H4 (cell line): ENCODE results near the gene IL5RA. TPM values are rescaled to one million over a fixed set of nuclear protein-coding genes. Genes with fewer than 3 reads are reported as not detected.

Experiments used
- DNase-seq: peaks from one replicate; pipeline ENCODE4 v3.0.0-alpha.2; 2015; ENCODE audit warnings: low spot score
- total RNA-seq: library from RNA; depleted of rRNA; stranded (reverse); fragments of >200 nt; shearing (Covaris generic); gene quantifications from 2 replicates; pipeline ENCODE4 v1.2.3, GENCODE V29; 2014

Gene IL5RA
- total RNA-seq, 1 experiment from 2014 or later, result 0.10 TPM

DNA sequence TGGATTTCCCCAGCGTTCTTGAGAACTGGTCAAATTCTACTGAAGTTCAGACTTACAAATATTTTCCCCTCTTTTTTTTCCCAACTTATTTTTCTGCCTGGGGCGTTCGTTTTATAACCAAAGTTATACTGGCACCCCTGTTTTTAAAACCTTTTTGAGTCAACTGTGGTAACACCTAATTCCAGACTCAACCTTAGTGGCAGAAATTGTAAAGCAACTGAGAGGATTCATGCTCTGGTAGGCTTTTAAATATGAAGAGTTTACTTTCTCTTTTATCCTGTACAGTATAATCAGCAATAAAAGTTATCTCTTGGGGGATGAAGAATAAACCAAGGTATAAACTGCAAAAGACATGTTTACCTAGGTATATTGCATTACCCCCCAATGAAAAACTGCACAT lies 2.3 kb downstream of the IL5RA start:
- DNase-seq, result no peak

DNA sequence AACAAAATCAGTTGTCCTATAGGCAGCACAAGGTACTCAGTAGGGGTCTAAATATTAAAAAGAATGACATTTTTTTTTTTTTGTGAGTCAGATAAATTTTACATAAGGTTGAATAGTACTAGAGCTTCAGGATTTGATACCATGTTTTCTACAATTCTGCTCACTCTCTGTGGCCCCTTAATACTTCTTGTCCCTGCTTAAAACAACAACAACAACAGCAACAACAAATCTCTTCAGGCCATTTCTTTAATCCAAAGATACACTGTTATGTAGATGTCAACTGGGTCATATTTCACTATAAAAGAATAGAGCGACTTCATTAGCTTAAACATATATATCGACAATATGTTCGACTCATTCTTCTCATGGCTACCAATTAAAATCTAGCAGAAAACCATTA lies 3.0 kb downstream of the IL5RA start:
- no peak for DNase-seq

DNA sequence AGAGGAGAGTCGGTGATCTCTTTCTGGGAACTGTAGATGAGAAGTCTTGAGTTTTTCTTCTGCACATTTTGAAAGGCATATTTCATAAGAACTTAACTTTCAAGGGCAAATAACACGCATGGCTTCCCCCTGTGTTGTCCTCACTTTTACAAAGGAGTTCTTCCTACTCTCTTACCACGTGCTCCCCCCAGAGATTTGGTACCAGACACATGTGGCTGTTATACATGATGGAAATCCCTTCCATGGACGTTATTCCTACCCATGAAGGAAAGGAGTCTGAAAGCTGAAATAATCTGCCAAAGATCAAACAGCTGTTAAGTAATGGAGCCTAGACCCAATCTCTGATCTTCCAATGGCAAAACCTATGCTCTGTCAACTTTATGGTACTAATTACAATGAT lies 4.4 kb downstream of the IL5RA start:
- no peak for DNase-seq

DNA sequence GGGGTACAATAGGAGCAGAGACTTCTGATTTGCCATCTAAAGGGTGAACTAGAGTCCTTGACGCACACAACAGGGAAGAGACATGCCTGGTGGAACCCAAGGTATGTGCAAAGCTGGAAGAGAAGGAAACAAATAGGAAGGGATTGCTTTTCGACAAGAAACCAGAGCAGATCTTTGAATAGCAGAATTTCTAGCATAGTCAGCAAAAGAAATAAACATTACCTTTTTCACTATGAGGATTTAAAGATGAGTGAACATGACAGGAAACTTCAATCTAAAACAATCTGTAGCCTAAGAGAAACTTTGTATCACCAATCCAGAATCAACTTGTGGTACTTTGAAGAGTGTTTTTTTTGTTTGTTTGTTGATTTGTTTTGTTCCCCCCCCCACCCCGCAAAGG lies 4.9 kb downstream of the IL5RA start:
- DNase-seq, result no peak

DNA sequence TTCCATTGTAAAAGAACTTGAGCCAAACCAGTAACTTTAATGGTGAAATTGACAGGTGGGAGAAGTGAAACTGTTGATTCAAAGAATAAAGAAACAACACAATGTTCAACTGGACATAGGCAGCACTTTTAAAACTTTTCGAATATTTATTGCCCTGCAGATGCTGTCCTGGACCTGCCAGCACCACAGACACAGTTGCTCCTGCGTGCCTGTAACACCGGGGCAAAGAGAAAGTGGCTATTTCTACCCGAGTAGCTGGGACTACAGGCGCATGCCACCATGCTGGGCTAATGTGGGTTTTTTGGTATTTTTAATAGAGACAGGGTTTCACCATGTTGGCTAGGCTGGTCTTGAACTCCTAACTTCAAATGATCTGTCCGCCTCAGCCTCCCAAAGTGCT lies 7.4 kb downstream of the IL5RA start:
- no peak for DNase-seq

DNA sequence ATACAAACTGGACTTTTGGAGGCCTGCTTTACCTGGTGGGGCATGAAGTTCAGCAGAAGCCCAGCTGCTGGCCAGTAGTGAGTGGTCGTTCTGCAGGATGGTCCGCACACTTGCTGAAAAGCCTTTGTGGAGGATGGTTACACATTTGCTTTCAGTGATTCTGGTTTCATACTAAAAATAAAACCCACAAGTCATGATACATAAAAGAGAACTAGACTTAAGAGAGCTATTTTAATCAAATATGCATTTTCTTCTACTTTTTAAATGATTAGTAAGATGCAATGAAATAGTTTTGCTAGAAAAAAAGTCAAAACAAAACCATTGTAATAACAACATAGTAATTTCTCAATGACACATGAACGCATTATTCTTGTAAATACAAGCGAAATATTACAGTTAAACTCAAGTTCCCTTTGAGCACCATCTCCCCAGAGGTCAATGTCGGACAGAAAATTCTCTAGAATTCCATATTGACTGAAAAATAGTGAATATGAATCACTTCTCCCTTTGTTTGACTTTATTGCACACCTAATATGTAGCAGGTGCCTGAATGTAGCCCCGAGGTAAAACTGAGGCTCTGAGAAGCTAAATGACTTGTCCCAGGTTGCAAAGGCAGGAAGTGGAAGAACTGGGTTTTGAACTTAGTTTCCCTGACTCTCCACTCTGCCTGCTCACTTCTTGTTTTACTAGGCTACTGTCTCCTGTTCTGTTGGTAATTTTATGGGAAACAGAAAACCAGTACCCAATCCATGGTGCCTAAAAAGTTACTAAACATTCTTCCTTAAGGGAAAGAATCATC lies 8.3 kb downstream of the IL5RA start:
- DNase-seq, result no peak

DNA sequence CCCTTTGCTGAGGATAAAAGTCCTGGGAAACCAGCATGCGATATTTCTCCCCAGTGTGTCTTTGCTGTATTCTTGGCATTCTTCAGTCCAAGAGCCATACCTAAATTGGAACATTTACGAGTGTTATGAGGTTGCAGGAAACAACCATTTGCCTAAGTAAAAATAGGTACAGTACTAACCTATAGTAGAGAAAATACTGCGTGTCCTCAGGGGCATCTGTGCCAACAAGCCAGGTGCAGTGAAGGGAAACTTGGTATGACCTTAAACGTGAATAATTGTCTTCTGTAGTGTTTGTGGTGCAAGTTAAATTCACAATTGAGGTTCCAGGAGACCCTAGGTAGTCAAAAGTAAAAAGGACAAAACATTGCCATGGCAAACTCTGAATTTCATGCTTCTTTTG lies 12.2 kb downstream of the IL5RA start:
- DNase-seq, result no peak

DNA sequence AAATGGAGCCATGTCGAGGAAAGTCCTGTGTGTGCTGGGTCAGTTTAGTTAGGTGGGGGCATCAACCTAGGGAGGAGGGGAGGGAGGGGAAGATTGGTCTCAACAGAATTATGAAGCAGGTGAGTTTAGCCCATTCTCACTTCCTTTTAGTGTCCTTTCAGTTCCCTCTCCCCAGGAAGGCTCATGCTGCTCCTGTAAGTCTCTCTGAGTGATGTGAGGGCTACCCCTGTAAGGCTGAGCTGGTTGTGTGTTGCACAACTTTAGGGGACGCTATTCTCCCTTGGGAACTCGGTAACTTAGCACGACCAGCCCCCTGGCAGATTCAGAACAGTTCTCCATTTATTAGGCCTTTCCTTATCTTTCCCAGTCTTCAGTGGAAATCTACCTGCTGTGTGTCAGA lies 21.2 kb downstream of the IL5RA start:
- DNase-seq, result no peak

DNA sequence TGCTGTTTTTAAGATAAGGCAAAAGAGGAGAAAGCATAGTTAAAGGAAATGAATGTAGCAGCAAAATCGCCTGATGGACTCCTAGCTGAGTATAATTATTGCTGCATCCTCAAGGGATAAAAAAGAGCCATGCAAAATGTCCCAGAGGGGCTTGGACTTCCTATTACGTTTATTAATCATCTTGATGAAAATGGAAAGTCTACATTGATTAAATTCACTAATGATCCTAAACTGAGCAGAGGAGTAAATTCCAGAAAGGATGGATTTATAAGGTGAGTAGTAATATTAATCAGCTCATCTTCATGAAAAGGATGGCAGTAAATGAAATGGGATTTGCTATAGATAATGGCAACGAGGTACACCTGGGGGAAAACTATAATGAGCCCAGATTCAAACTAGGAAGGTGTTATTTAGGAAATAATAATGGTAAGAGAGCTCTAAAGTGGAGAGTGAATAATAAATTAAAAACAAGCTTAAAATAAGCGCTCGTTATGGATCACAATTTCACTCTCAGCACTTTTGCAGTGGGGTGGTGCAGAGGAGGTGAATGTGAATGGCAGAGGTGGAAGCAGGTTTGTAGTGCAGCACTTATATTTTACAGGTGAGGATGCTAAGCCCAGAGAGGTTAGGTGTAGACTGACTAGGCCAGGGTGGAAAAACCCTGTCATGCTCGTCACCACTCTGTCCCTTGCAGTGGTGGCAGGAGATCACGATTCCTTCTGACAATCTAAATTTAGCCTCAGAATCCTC lies 22.3 kb downstream of the IL5RA start:
- DNase-seq, result no peak

DNA sequence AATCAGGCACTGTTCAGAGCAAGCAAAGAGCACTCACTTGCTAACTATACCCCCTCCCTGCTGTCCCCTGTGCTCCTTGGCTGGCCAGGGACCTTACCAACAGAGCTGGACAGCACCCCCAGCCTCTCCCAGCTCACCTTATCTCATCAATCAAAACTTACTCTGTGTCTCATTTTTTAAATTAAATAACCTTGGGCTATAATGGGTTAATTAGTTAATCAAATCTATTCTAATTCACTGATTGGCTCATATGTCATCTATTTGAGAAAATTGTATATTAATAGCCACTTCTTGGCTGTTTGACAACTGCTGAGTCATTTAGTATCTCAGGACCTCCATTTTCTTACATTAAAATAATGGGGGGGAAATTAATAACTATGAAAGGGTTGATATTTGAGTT lies 22.9 kb downstream of the IL5RA start:
- DNase-seq, result no peak

DNA sequence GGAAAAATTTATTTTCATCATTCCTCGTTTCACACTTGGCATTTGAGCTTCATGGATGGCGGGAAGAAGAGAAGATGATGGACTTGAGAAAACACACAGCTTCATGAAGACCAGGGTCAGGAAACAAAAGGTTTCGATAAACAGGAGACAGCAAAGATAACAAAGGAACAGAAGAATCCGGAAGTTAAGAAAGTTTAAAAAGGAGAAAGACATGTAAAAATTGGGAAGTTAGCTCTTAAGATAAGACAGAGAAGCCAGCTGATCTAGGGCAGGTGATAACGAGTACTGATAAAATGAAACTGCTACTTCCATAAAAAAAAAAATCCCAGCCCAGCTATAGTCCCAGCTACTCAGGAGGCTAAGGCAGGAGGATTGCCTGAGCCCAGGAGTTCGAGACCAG lies 23.9 kb downstream of the IL5RA start:
- no peak for DNase-seq

DNA sequence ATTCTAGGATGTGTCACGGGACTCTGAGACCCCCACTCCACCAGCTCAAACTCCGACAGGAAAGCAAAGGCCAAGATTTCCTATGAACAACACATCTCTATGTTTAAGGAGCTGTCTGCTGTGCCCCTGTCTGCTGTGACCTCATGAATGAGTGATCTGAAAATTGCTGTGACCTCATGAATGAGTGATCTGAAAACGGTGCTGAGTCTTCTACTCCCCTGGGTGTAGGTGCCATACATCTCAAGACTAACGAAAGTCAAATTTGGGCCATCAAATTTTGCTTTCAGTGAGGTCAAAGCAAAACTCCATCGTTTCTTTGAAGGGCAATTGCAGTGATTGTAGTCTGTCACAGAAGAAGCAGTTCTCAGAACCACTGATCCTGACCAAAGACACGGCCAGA lies 24.4 kb downstream of the IL5RA start:
- no peak for DNase-seq

DNA sequence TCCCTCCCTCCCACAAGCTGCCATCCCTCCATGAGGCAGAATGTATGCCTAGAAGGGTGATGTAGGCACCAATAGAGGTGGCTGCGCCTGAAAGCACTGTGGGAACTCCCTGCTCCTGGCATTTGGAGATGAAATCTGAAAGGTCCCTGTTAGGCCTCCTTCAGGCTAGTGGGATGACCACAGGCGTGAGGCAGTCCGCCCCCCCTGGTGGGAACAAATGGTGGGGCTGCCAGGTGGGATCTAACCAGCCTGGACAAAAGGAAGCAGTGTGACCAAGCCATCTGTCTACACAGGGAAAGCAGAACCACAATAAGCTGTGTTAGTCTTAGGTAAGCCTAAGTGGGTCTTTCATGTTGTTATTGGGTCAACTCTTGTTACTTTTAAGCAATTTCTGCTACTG lies 25.3 kb downstream of the IL5RA start:
- DNase-seq, result no peak

DNA sequence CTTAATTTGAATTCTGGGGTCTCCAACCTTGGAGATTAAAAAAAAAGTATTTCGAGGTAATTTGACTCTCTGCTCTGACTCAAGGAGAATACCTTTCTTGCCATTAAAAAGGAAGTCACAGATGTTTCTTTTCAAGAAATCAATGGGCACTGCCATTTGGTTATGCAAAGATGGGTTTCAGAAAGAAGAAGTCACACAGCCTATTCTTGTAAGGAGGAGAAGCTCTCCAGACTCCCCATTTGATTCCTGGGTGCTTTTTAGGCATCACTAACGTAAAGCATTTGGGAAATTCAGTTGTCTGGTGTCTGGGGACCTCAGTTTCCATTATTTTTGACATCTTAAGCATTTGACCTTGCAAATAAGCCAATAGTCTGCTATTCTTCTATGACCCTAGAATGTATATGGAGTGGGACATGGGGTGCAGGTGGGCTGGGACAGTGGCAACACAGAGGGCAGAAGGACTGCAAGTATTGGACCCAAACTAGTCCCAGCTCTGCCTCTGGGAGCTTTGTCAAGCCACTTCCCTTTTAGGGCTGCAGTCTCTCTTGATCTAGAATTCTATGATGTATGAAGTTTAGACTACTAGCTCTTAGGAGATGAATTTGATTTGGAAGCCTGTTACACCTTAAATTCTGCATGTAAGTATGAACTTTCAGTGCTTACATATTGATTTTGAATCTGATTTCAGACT lies 27.8 kb downstream of the IL5RA start:
- DNase-seq, result no peak

DNA sequence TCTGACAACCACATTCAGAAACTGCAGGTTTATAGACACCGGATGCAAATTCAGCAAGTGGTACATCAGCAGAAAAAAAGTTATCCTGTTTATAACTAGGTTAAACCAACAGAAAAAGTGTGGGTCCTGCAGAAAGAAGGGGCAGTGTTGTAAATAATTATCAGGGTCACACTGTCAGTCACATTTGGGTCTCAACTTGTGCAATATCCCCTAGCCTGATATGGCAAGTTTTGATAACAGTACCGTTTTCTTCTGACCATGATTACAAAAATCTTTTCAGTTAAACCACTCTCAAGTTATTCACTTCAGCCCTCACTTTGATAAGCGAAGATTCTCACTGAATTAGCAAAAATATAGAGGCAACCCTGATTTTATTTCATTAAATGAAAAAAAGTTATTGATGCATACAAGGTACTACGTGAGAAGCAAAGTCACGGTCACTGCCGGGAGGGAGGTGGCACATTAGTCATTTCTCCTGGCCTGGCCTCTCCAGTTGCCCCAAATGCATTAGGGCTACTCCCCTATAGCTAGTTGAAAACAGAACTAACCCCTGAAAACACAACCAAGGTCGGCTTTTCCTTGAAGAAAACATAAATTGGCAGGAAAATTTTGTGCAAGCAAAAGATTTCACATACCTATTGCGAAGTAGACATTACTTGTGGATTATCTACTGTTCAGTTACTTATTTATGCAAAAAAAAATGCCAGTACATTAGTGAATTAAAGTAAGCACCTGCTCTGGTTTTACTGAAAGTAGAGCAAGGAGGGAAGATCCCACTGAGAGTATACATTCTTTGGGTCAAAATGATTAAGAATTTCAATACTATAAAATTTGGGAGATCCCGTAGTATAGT lies 28.6 kb downstream of the IL5RA start:
- DNase-seq, result no peak

DNA sequence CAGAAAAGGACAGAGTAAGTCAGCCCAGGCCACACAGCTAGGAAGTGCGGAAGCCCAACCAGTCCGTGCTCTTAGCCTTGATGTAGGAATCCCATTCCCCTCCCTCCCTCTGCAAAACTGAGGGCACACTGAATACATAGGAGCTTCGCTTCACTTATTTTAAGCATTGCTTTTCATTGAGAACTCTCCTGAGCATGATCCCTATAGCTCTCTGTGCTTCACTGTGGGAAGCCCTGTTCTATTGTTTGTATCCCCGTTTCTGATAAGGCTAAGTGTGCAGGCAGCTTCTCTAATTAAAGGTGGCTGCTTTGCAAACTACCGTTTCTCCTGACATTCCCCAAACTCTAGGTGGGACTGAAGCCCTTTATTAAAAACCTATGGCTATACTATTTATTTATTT lies 29.9 kb downstream of the IL5RA start:
- no peak for DNase-seq

DNA sequence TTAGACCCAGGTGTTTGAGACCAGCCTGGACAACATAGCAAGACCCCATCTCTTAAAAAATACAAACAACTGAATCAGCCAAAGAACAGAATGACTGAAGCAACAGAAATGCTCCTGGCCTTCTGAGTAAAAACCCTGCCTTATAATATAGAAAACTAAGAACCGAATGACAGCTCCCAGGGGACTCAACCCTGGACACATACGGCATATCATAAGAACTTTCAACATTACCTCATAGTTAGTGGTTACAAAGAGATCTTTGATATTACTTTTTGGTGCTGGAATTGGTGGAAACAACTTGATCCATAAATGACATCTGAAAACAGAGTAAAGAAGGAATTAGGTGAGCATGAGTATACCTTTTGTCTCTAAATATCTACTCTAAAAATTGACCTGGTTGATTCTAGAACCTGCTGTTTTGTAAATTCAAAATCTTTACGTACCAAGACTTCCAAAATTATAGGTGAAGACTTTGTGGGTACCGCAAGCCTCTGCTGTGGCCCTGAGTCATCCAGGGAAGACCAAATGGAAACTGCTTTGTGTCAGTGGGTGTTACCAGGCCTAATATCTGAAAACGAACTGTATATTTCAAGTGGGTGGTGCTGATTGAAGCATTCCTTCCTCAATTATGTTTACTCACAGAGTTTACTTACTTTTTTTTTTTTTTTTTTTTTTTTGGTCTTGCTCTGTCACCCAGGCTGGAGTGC lies 35.5 kb downstream of the IL5RA start:
- DNase-seq, result no peak

DNA sequence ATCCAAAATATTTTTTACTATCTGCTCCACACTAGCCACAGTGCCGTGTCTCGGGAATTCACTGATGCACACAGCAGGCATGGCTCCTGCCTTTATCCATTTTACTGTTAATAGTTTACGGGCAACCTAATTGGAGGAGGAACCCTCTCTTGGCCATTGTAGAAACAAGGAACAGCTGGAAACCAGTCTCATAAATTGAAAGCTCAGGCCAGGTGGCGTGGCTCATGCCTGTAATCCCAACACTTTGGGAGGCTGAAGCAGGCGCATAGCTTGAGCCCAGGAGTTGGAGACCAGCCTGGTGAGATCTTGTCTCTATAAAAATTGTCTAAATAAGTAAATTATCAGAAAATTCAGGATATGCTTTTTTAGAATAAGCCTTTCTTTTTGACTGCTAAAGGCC lies 39.0 kb downstream of the IL5RA start:
- DNase-seq, result no peak

DNA sequence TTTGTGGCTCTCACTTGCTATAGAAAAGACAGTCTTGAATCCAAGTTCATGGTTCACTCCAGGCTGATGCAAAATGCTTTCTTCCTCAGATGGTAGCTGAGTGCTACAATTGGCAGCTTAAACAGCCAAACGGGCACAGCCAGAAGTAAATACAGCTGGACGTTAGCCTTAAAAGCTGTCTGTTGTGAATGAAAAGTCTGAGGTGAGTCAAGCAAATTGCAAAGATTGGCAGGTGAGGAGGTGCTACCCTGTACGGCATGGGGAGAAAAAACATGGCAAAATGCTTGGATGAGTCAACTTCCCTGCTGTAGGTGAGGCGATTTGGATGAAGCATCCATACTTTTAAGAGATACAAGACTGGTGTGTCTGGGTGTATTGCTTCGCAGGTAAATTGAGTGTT lies 40.5 kb downstream of the IL5RA start:
- DNase-seq, result no peak

DNA sequence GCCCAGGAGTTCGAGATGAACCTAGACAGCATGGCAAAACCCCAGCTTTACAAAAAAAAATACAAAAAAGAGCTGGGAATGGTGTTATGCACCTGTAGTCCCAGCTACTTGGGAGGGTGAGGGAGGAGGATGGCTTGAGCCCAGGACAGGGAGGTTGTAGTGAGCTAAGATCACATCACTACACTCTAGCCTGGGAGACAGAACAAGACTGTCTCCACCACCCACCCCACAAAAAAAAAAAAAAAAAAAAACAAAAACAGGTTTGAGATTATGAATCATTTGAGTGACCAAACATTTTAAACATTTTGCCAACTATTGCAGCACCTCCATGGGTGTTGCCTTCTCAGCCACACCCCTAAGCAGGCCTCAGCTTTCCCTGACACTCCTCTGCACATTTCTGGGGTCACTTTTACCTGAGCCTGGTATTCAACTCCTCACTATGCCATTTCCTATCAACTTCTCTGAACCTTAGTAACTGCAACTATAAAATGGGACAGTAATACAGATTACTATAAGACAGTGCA lies 41.8 kb downstream of the IL5RA start:
- DNase-seq, result no peak

DNA sequence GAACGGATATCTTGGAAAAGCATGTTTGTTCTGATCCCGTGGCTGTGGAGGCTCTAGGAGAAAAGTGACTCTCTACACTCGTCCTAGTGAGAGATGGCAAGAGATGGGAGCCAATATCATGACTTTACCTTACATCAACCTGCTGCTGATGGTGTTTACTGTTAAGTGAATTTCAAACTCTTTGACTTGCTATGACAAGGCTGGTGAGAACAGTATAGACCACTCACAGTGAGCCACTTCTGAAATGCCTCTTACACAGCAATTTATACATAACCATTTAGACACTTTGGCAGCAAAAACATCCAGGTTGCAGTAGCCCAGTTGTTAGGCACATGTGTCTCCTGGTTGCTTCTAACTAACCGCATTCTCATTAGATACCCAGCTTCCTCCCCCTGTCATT lies 43.3 kb downstream of the IL5RA start:
- no peak for DNase-seq
